GM21723 (cell line): ENCODE data around the gene SRGAP3.

ENCODE experiments used
- ATAC-seq: cut with Tn5 transposase; IDR thresholded peaks from one replicate; pipeline ENCODE4 v1.9.1; 2021; ENCODE audit warnings: mild to moderate bottlenecking, moderate library complexity; ENCODE audit not compliant: unreplicated experiment

The SRGAP3 gene

DNA sequence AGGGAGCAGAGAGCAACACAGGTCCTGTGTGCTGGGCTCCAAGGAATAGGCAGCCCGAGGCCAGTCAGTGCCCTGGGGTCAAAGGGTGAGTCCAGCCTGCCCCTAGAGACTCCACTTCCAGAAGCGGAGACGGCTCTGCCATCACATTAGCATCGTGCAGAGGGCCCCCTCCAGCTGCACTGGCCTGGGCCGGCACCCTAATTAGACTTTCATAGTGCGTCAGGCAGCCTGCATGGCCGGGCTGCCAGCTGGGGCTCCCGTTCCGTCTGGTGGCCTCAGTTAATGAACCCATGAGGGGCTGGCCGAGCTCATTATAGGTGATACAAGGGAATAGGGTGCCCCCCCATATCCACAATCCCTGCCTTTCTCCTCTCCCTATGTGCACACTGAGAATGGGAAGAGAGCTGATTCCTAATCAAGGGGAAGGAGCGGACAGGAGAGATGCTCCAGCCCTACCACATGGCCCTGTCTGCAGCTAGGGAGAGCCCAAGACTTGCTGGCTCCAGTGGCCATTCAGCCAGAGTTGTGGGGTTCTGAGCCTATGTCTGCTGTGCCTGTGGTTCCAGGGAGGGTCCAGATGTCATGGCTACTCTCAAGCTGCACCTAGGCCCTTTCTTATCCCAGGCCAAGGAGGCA is 128.0 kb downstream of the SRGAP3 start:
- no peak for ATAC-seq

DNA sequence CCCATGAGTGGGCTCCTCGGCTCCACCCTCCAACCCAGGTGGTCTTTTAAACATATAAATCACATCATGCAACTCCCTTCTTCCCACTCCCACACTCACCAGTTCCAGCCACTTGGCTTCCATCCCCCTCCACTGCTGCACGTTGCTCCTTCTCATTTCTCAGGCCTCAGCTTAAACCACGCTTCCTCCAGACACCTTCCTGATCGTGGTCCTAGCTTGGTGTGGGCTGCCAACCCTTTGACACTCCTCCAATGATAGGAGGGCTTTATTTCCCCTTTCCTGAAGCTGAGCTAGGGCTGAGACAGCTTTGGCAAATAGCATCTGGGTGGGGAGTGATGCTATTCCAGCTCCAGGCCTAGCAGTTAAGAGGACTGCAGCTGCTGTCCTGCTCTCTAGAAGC is 130.1 kb downstream of the SRGAP3 start:
- no peak for ATAC-seq

- ATAC-seq = no peak
These were observed 131.2 kb downstream of the SRGAP3 start for GRCh38 chr3:9118222-9118621.

DNA sequence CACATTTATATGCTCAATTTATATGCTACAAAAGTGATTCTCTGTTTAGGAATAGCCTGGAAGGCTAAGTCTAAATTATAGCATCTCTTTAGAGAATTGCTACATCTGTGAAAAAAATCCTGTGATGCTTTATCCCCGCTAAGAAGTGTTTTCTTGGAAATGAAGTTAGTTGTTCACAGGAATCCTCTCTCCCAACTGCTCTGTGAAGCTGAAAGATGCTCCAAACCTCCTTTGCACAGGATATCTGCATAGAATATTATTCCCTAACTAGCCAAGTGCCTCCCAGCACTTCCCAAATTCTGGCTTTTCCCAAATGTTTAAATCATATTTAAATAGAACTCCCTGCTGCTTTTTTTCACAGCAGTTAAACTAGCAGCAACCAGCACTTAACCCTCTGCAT is 132.2 kb downstream of the SRGAP3 start:
- no peak for ATAC-seq

GRCh38 chr3:9116336-9116735 is 133.1 kb downstream of the SRGAP3 start:
- ATAC-seq = no peak

- no peak for ATAC-seq
These were observed 134.1 kb downstream of the SRGAP3 start for GRCh38 chr3:9115336-9115735.

DNA sequence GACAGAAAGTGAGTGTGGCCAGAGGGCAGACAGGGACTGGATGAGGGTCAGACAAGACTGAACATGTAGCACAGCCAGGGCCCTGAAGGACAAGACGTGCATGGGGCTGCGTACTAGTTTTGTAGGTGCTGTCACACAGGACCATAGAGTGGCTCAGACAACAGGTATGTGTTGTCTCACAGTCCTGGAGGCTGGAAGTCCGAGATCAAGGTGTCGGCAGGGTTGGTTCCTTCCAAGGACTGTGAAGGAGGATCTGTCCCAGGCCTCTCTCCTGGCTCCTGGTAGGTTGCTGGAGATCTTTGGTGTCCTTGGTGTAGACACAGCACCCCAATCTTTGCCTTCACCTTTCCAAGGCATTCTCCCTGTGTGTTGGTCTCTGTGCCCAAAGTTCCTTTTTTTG is 136.4 kb downstream of the SRGAP3 start:
- no peak for ATAC-seq

DNA sequence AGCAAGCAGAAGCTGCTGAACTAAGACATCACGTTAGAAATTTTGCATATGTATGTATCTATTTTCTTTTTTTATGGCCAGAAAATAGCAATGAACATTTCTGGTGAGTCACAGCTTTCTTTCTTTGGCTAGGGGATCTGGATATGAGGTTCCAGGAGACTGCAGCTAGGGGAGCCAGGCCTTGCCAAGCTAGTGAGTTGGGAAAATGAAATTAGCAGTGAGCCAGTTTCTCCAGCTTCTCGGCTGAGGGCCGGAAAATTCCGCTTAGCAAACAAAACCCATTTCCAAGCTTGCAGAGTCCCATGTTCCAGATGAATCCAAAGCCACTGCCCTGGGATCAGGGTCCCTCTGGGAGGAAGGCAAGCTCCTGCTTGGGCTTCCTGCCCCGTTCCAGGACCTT is 137.6 kb downstream of the SRGAP3 start:
- ATAC-seq = no peak

- ATAC-seq = no peak
These were observed 138.0 kb downstream of the SRGAP3 start for GRCh38 chr3:9111417-9111816.

DNA sequence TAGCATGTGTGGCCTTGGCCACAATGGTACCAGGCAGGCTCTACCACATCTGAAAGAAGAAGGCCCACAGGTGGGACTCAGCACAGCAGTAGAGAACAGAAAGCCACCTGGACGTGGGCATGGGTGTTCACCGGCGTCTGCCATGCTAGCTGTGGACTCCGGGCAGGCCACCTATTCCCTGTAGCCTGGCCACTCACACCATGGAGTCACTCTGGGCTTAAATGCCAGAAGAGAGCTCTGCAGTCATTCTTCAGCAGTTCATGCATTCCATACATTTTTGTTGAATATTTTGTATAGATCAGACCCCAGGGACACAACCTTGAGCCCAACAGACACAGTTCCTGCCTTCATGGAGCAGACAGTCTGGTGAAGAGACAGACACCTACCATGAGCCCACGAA is 138.6 kb downstream of the SRGAP3 start:
- no peak for ATAC-seq

DNA sequence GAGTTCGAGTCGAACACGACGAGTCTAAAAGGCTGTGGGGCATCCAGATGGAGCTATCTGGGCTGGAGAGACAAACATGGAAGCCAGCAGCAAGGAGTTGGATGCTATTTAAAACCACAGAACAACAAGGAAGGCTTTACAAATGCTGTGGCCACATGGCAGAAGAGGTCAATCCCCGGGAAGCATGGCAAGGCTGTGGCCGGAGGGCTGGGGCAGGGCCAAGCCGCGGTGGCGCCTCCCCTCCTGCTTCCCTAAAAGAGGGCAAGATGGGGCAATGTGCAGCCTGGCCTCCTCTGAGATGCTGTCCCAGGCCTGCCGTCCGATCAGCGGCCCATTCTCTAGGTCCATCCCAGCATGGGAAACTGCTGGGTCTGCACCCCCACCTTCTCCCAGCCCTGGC is 139.1 kb downstream of the SRGAP3 start:
- ATAC-seq = no peak

DNA sequence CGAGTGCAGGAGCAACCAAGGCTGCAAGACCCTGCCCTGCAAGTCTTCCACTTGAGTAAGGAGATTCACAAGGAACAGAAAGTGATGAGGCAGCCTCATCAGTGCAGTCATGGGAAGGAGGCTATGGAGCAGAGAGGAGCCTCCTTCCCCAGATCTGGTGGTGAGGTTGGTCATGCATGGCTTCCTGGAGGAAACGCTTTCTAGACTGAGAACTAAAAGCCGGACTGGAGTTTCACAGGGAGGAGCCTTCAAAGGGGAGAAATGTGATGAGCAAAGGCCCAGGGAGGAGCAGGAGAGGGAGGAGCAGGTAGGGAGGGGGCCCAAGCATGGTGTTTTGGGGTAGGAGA is 139.9 kb downstream of the SRGAP3 start:
- ATAC-seq = no peak

GRCh38 chr3:9108876-9109567 is 140.4 kb downstream of the SRGAP3 start:
- no peak for ATAC-seq

DNA sequence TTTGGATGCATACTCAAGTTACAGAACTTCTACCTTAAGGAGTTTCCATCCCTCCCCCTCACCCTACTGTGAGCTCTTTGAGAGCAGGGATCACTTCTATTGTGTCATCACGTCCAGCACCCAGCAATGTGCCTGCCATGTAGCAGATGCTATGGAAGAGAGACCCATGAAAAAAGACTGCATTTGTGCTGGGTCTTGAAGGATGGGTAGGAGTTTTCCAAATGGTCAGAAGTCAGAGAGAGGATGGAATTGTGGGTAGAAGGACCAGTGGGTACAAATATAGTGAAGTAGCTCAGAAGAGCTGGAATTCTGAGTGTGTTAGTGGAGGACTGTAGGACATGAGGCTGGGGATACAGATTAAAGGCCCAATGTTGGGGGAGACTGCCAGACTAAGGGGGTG is 141.7 kb downstream of the SRGAP3 start:
- ATAC-seq = no peak

GRCh38 chr3:9105421-9105820 is 144.0 kb downstream of the SRGAP3 start:
- no peak for ATAC-seq

DNA sequence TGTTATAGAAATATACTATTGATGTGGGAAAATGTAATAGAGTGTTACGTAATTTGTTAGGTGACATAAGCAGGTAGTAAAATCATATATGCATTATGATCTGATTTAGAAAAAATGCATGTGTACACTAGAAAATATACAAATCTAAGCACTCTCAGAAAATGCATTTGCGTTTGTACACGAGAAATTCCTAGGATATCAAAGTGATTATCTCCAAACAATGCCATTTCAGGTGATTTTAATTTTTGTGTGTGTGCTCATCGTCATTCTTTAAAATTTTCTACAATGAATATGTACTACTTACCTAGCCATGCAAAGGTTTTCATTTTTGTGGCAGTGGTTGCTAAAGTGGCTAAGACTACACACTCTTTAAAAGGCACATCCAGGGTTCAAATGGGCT is 145.3 kb downstream of the SRGAP3 start:
- ATAC-seq = no peak

DNA sequence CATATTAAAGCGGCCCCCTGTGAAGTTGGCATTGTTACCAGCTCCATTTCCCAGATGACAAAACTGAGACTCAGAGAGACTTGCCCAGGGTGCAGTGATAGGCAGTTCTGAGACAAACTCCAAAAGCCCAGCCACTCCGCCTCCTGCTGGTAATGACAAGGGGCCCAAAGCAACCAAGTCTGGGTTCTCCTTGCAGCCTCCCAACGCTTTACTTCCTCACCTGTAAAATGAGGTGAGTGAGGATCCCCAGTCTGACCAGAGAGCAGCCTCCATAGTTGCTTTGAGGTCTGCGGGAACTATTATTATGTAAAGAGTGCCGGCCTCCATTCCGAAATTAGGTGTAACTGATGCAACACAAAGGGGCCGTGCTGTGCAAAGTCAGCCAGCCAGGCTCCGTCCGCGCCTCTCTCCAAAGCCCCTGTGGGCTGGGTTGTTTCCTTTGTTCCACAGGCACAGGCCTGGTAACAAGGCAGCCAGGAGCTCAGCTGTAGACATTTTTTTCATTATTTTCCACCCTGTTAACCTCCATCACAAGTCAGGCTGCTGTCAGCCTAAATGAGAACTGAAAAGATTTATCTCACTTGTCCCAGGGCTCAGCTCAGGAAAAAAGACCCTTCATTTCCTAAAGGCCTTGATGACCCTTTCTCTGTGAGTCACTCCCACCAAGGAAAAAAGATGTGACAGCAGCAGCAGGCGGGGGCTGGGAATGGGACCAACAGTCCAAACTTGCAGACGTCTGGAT is 147.0 kb downstream of the SRGAP3 start:
- no peak for ATAC-seq

DNA sequence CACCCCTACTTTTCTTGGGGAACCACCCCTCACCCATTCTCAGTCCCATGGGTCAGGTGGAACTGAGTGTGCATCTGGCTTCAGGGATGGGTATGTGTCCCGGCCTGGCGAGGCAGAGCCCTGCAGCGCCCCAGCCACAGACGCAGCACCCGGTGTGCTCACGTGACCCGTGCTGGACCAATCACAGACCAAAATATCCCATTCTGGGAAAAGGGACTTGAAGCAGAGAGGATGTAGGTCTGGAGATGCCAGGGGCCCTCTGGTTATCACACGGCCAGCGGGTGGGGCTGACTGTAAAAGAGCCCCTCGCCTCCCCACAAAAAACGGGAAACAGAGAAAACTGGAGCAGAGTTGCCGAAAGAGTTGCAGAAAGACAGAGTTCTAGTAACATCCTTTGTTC is 148.2 kb downstream of the SRGAP3 start:
- no peak for ATAC-seq

DNA sequence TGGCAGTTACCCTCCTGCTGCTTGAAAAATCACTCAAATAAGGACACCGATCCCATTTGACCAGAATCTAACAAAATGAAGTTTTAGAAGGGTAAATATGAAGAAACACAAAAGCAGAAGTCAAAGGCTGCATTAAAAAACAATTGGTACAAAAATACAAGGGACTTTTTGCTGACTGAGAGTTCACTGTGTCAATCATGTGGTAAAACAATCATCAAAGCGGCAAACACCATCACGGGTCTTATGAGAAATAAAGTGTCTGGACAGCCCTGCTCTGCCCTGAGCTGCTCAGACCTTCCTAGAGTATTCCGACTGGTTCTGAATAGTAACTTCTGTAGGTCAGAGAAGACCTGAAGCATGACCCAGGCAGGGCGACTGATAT is 148.9 kb downstream of the SRGAP3 start:
- no peak for ATAC-seq

- ATAC-seq = no peak
These were observed 149.5 kb downstream of the SRGAP3 start for GRCh38 chr3:9099702-9100512.
